ENCODE results near the gene PLA2G3. TPM values are rescaled to one million over a fixed set of nuclear protein-coding genes. Genes with fewer than 3 reads are reported as not detected.
"Not testable (repeated sequence)": the region's sequence is repeated elsewhere in the genome, so short reads cannot be mapped to it uniquely, and the experiment has no call there.

PLA2G3 gene
- polyA plus RNA-seq, 4 donors = 0.01 to 4.2 TPM; not detected in 2

DNA sequence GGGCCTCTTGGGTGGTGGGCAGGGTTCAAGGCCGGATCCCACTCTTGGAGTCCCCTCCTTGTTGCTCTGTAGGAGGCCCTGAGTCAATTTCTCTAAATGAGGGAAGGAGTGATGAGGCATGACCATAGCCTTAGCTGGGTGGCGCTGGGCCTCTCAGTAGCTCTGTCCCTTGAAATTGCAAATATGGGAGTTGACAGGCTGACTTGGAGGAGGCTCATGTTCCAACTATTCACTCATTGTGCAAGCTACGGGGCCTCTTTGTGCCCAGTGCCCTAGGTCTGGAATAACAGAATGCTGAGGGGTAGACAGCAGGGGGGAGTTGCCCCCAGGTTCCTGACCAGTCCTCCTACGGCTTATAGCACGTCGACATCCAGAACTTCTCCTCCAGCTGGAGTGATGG, 40.9 kb downstream of the PLA2G3 start:
- no peak overlapping the region for H3K4me3 ChIP-seq (ENCODE audit: low read depth in 1 of 3, low read length in 3 of 3)
- H3K27ac ChIP-seq (ENCODE audit: low read depth in 1 of 3, low read length in 2 of 3) = peak overlapping the region in 1 of 3 donors; percentile 63
- no peak for DNase-seq
- peaks cover 2 to 96% (median 21%) of the 10 kb centered on the region in 3 donors for H3K36me3 ChIP-seq (ENCODE audit: control insufficient read depth in 3 of 3, insufficient read depth in 2 of 3, low read depth in 1 of 3, low read length in 3 of 3)
- FAIRE-seq = no peak
- H3K9me3 ChIP-seq (ENCODE audit: control insufficient read depth in 2 of 2, insufficient read depth in 1 of 2, low read depth in 1 of 2, low read length in 1 of 2) = no peaks in the 10 kb centered on the region
- H3K4me1 ChIP-seq (ENCODE audit: control insufficient read depth in 3 of 3, insufficient read depth in 2 of 3, low read depth in 1 of 3, low read length in 2 of 3) = peaks cover 0 to 20% (median 0%) of the 10 kb centered on the region in 3 donors
- H3K27me3 ChIP-seq (ENCODE audit: control insufficient read depth in 3 of 3, insufficient read depth in 3 of 3, low read length in 3 of 3) = no peaks in the 10 kb centered on the region
- WGBS, 3 donors = 91 to 95% (median 94%) methylated on average over 6 of the region's 6 CpGs

- no peaks in the 10 kb centered on the region for H3K9me3 ChIP-seq (ENCODE audit: control insufficient read depth in 2 of 2, insufficient read depth in 1 of 2, low read depth in 1 of 2, low read length in 1 of 2)
- H3K27me3 ChIP-seq (ENCODE audit: control insufficient read depth in 3 of 3, insufficient read depth in 3 of 3, low read length in 3 of 3) = no peaks in the 10 kb centered on the region
- H3K4me1 ChIP-seq (ENCODE audit: control insufficient read depth in 3 of 3, insufficient read depth in 2 of 3, low read depth in 1 of 3, low read length in 2 of 3) = peaks cover 0 to 20% (median 0%) of the 10 kb centered on the region in 3 donors
- no peak for FAIRE-seq
- peak overlapping the region in 1 of 3 donors; percentile 63 for H3K27ac ChIP-seq (ENCODE audit: low read depth in 1 of 3, low read length in 2 of 3)
- WGBS, 3 donors = 64 to 68% (median 64%) methylated on average over 32 to 36 of the region's 36 CpGs
- H3K36me3 ChIP-seq (ENCODE audit: control insufficient read depth in 3 of 3, insufficient read depth in 2 of 3, low read depth in 1 of 3, low read length in 3 of 3) = peaks cover 2 to 96% (median 21%) of the 10 kb centered on the region in 3 donors
- no peak overlapping the region for H3K4me3 ChIP-seq (ENCODE audit: low read depth in 1 of 3, low read length in 3 of 3)
- DNase-seq = peak; percentile 58 to 61
Measured at GRCh38 chr22:31098632-31099110, 41.6 kb downstream of the PLA2G3 start.

- Histone ChIP-seq H3K4me1 (ENCODE audit: control insufficient read depth in 3 of 3, insufficient read depth in 2 of 3, low read depth in 1 of 3, low read length in 2 of 3) (peaks cover 0 to 20% (median 0%) of the 10 kb centered on the region in 3 donors), H3K36me3 (ENCODE audit: control insufficient read depth in 3 of 3, insufficient read depth in 2 of 3, low read depth in 1 of 3, low read length in 3 of 3) (peaks cover 2 to 96% (median 23%) of the 10 kb centered on the region in 3 donors), H3K27ac (ENCODE audit: low read depth in 1 of 3, low read length in 2 of 3) (peak overlapping the region in 1 of 3 donors; percentile 1), H3K4me3 (ENCODE audit: low read depth in 1 of 3, low read length in 3 of 3) (no peak overlapping the region), H3K9me3 (ENCODE audit: control insufficient read depth in 2 of 2, insufficient read depth in 1 of 2, low read depth in 1 of 2, low read length in 1 of 2) (no peaks in the 10 kb centered on the region), H3K27me3 (ENCODE audit: control insufficient read depth in 3 of 3, insufficient read depth in 3 of 3, low read length in 3 of 3) (no peaks in the 10 kb centered on the region)
- WGBS, 3 donors = 83 to 91% (median 84%) methylated on average over 10 of the region's 10 CpGs
- no peak for FAIRE-seq
- DNase-seq = no peak
Measured at GRCh38 chr22:31097941-31098631, 42.2 kb downstream of the PLA2G3 start.

GRCh38 chr22:31097539-31097938, 42.8 kb downstream of the PLA2G3 start:
- DNase-seq; H3K9me3 ChIP-seq (ENCODE audit: control insufficient read depth in 2 of 2, insufficient read depth in 1 of 2, low read depth in 1 of 2, low read length in 1 of 2); H3K4me3 ChIP-seq (ENCODE audit: low read depth in 1 of 3, low read length in 3 of 3); H3K27me3 ChIP-seq (ENCODE audit: control insufficient read depth in 3 of 3, insufficient read depth in 3 of 3, low read length in 3 of 3); FAIRE-seq: not testable (repeated sequence)
- H3K4me1 ChIP-seq (ENCODE audit: control insufficient read depth in 3 of 3, insufficient read depth in 2 of 3, low read depth in 1 of 3, low read length in 2 of 3) = peaks cover 0 to 16% (median 0%) of the 10 kb centered on the region in 3 donors
- peaks cover 2 to 96% (median 27%) of the 10 kb centered on the region in 3 donors for H3K36me3 ChIP-seq (ENCODE audit: control insufficient read depth in 3 of 3, insufficient read depth in 2 of 3, low read depth in 1 of 3, low read length in 3 of 3)
- H3K27ac ChIP-seq (ENCODE audit: low read depth in 1 of 3, low read length in 2 of 3) = peak overlapping the region in 1 of 3 donors; percentile 1
- WGBS, 3 donors = 85 to 98% (median 98%) methylated on average over 5 of the region's 5 CpGs

- WGBS, 3 donors = 89 to 92% (median 92%) methylated on average over 25 to 27 of the region's 27 CpGs
- peaks cover 2 to 96% (median 27%) of the 10 kb centered on the region in 3 donors for H3K36me3 ChIP-seq (ENCODE audit: control insufficient read depth in 3 of 3, insufficient read depth in 2 of 3, low read depth in 1 of 3, low read length in 3 of 3)
- DNase-seq (no peak), FAIRE-seq (no peak)
- no peaks in the 10 kb centered on the region for H3K9me3 ChIP-seq (ENCODE audit: control insufficient read depth in 2 of 2, insufficient read depth in 1 of 2, low read depth in 1 of 2, low read length in 1 of 2)
- H3K27ac ChIP-seq (ENCODE audit: low read depth in 1 of 3, low read length in 2 of 3) = no peak overlapping the region
- H3K27me3 ChIP-seq (ENCODE audit: control insufficient read depth in 3 of 3, insufficient read depth in 3 of 3, low read length in 3 of 3) = no peaks in the 10 kb centered on the region
- H3K4me3 ChIP-seq (ENCODE audit: low read depth in 1 of 3, low read length in 3 of 3) = no peak overlapping the region
- H3K4me1 ChIP-seq (ENCODE audit: control insufficient read depth in 3 of 3, insufficient read depth in 2 of 3, low read depth in 1 of 3, low read length in 2 of 3) = peaks cover 0 to 10% (median 0%) of the 10 kb centered on the region in 3 donors
Measured at GRCh38 chr22:31096657-31097279, 43.5 kb downstream of the PLA2G3 start.

- no peaks in the 10 kb centered on the region for H3K9me3 ChIP-seq (ENCODE audit: control insufficient read depth in 2 of 2, insufficient read depth in 1 of 2, low read depth in 1 of 2, low read length in 1 of 2)
- WGBS, 3 donors = 81 to 85% (median 83%) methylated on average over 3 of the region's 3 CpGs
- no peaks in the 10 kb centered on the region for H3K27me3 ChIP-seq (ENCODE audit: control insufficient read depth in 3 of 3, insufficient read depth in 3 of 3, low read length in 3 of 3)
- FAIRE-seq = no peak
- H3K4me3 ChIP-seq (ENCODE audit: low read depth in 1 of 3, low read length in 3 of 3) = no peak overlapping the region
- H3K27ac ChIP-seq (ENCODE audit: low read depth in 1 of 3, low read length in 2 of 3) = no peak overlapping the region
- no peak for DNase-seq
- H3K36me3 ChIP-seq (ENCODE audit: control insufficient read depth in 3 of 3, insufficient read depth in 2 of 3, low read depth in 1 of 3, low read length in 3 of 3) = peaks cover 2 to 96% (median 27%) of the 10 kb centered on the region in 3 donors
- H3K4me1 ChIP-seq (ENCODE audit: control insufficient read depth in 3 of 3, insufficient read depth in 2 of 3, low read depth in 1 of 3, low read length in 2 of 3) = peaks cover 0 to 9% (median 0%) of the 10 kb centered on the region in 3 donors
Measured at GRCh38 chr22:31095637-31096249, 44.6 kb downstream of the PLA2G3 start.

DNA sequence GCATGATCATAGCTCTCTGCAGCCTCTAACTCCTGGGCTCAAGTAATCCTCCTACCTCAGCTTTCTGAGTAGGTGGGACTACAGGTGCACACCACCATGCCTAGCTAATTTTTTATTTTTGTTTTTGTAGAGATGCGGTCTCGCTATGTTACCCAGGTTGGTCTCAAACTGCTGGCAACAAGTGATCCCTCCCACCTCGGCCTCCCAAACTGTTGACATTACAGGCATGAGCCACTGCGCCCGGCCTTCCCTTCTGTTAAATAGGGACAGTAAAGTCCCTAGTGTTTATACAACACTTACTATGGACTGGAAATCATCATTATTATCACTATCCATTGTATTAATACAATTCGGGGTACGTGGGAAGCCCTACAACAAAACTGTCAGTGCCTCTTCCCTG, 45.6 kb downstream of the PLA2G3 start:
- Histone ChIP-seq H3K36me3 (ENCODE audit: control insufficient read depth in 3 of 3, insufficient read depth in 2 of 3, low read depth in 1 of 3, low read length in 3 of 3) (peaks cover 0 to 97% (median 20%) of the 10 kb centered on the region in 3 donors), H3K27me3 (ENCODE audit: control insufficient read depth in 3 of 3, insufficient read depth in 3 of 3, low read length in 3 of 3) (no peaks in the 10 kb centered on the region), H3K4me1 (ENCODE audit: control insufficient read depth in 3 of 3, insufficient read depth in 2 of 3, low read depth in 1 of 3, low read length in 2 of 3) (peaks cover 0 to 9% (median 0%) of the 10 kb centered on the region in 3 donors), H3K27ac (ENCODE audit: low read depth in 1 of 3, low read length in 2 of 3) (no peak overlapping the region), H3K9me3 (ENCODE audit: control insufficient read depth in 2 of 2, insufficient read depth in 1 of 2, low read depth in 1 of 2, low read length in 1 of 2) (no peaks in the 10 kb centered on the region), H3K4me3 (ENCODE audit: low read depth in 1 of 3, low read length in 3 of 3) (no peak overlapping the region)
- DNase-seq (no peak), FAIRE-seq (no peak)
- 89 to 93% (median 90%) methylated on average over 7 of the region's 7 CpGs for whole genome bisulfite sequencing, 3 donors

DNA sequence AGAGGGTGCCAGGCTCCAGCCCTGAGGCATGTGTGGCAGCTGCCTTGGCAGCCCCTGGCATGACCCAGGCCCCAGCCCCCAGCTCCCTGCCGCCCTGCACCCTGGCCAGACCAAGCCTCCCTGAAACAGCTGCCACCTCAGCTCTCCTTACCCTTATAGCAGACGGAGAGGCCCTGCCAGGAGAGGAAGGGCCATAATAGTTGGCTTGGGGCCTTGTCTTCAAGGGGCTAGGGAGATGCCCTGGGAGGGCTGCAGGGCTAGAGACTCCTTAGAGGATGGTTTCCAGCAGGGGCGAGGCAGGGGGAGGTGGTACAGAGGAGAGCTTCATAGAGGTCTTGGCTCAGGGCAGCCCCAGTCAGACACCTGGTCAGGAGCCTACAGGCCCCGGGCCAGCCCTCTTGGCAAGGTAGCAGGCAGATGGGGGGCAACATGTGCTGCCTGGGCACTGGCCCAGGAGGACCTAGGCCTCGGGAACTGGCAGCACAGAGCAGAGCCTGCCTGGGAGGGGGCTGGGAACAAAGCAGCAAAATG, 46.2 kb downstream of the PLA2G3 start:
- H3K4me1 ChIP-seq (ENCODE audit: control insufficient read depth in 3 of 3, insufficient read depth in 2 of 3, low read depth in 1 of 3, low read length in 2 of 3) = peaks cover 0 to 9% (median 0%) of the 10 kb centered on the region in 3 donors
- peak overlapping the region in 1 of 3 donors; percentile 12 for H3K27ac ChIP-seq (ENCODE audit: low read depth in 1 of 3, low read length in 2 of 3)
- no peaks in the 10 kb centered on the region for H3K9me3 ChIP-seq (ENCODE audit: control insufficient read depth in 2 of 2, insufficient read depth in 1 of 2, low read depth in 1 of 2, low read length in 1 of 2)
- no peak overlapping the region for H3K4me3 ChIP-seq (ENCODE audit: low read depth in 1 of 3, low read length in 3 of 3)
- peaks cover 0 to 97% (median 15%) of the 10 kb centered on the region in 3 donors for H3K36me3 ChIP-seq (ENCODE audit: control insufficient read depth in 3 of 3, insufficient read depth in 2 of 3, low read depth in 1 of 3, low read length in 3 of 3)
- FAIRE-seq (no peak), DNase-seq (no peak)
- no peaks in the 10 kb centered on the region for H3K27me3 ChIP-seq (ENCODE audit: control insufficient read depth in 3 of 3, insufficient read depth in 3 of 3, low read length in 3 of 3)
- 64 to 74% (median 71%) methylated on average over 5 of the region's 5 CpGs for WGBS, 3 donors

All from small intestine (tissue), 7 donors.